Adrenal gland (tissue), 12 donors: ENCODE measurements around the gene GALNT6. TPM values are rescaled to one million over a fixed set of nuclear protein-coding genes. Genes with fewer than 3 reads are reported as not detected.

Experiments
- DNase-seq, 7 donors: peaks; one replicate each; pipeline ENCODE4 v3.0.0-alpha.2; 2019 to 2020
- H3K27ac ChIP-seq, 5 donors: fragments of 200-600 bp; sonication (generic) in 4 of 5; 1 replicate in 3 of 5; 2 replicates in 2 of 5; pipeline versions ENCODE4 v1.5.1 to v1.8.0; 2016 to 2020; ENCODE audit warnings: mild to moderate bottlenecking in 1 of 5
- H3K27me3 ChIP-seq: fragments of 200-600 bp; 2 replicates; pipeline ENCODE4 v1.8.0; 2021
- H3K36me3 ChIP-seq, 2 donors: fragments of 200-600 bp; replicated peaks in 1 of 2; 1 replicate in 1 of 2; 2 replicates in 1 of 2; pipeline versions ENCODE4 v1.5.1 to v1.8.0; 2018 to 2022
- H3K4me1 ChIP-seq, 2 donors: fragments of 200-600 bp; replicated peaks in 1 of 2; 1 replicate in 1 of 2; 2 replicates in 1 of 2; pipeline versions ENCODE4 v1.5.1 to v1.8.0; 2018 to 2021
- H3K4me3 ChIP-seq, 4 donors: fragments of 200-600 bp; sonication (generic) in 3 of 4; one replicate each; pipeline ENCODE4 v1.5.1; 2016 to 2018
- H3K9me3 ChIP-seq, 3 donors: fragments of 200-600 bp; sonication (generic) in 1 of 3; replicated peaks in 1 of 3; 1 replicate in 2 of 3; 2 replicates in 1 of 3; pipeline versions ENCODE4 v1.5.1 to v1.8.0; 2016 to 2021
- POLR2A ChIP-seq, 2 donors: fragments of 450-650 bp; IDR thresholded peaks; one replicate each; pipeline ENCODE4 v1.6.1; 2017; ENCODE audit warnings: antibody characterized with exemption in 2 of 2, mild to moderate bottlenecking in 2 of 2, moderate library complexity in 1 of 2
- WGBS, 4 donors: extraction: QIAGEN DNeasy Blood & Tissue Kit in 2 of 4; methylation state at CpG; one replicate each; pipeline versions ENCODE4 v1.1.5 to v1.1.7; 2013 to 2017; 5-methylcytosine and 5-hydroxymethylcytosine counted together
- intact Hi-C, 2 donors: fragments of 100-400 bp; cut with DNase I; formaldehyde crosslinking; loops; one replicate each; pipeline versions ENCODE4 v1.14.1 to v1.15.0; 2022 to 2023
- polyA plus RNA-seq, 3 donors: library from polyadenylated mRNA; stranded (reverse); fragments of 200-250 nt in 2 of 3; fragments of 350-450 nt in 1 of 3; fragmentation: Illumina TruSeq in 1 of 3; extraction: RNeasy Lipid Tissue Mini Kit (QIAGEN cat#74804) in 1 of 3; gene quantifications; one replicate each; pipeline ENCODE4 v1.2.3, GENCODE V29; 2013 to 2014
- total RNA-seq, 9 donors: library from RNA; depleted of rRNA in 4 of 9; stranded (reverse); fragments of >200 nt in 4 of 9; fragments of 120-200 nt in 1 of 9; fragmentation: NEBNext Ultra II Directional in 1 of 9; extraction: Animal tissue kit (Norgen Biotek cat#: 25700) in 1 of 9; gene quantifications; one replicate each; pipeline versions ENCODE4 v1.1.0 to v1.2.4, GENCODE V29; 2013 to 2023
- TF ChIP-seq, protein P1 (sequence below), 6 experiments: fragments of 450-650 bp in 4 of 6; fragments of 200-600 bp in 2 of 6; sonication (generic) in 1 of 6; IDR thresholded peaks; 1 replicate in 5 of 6; 2 replicates in 1 of 6; pipeline versions ENCODE4 v1.5.1 to v1.8.0; 2016 to 2021; ENCODE audit warnings: antibody characterized with exemption in 6 of 6, mild to moderate bottlenecking in 2 of 6, moderate library complexity in 1 of 6
- donor health status: healthy with polysubstance abuse.
- donor health status: Bipolar disorder and iron deficiency.
- donor health status: DM: yes; HTN: yes; CAD: no.
- donor health status: DM: no; HTN: no; CAD: no.
- donor health status: DM: no; HTN: no; CAD: no.
- donor health status: DM: yes; HTN: yes; CAD: no.

GALNT6 gene
- total and polyA plus RNA-seq, 12 donors, result 0.66 to 11.0 (median 5.1) TPM

GRCh38 chr12:51373187-51373586, 18.0 kb downstream of the GALNT6 start:
- no peak overlapping the region for H3K4me3 ChIP-seq
- no peak overlapping the region for H3K27ac ChIP-seq
- H3K4me1 ChIP-seq, result peaks cover 5 to 9% of the 10 kb centered on the region in 2 donors
- no peaks in the 10 kb centered on the region for H3K36me3 ChIP-seq
- intact Hi-C loops, result no loop called here
- 75 to 87% (median 78%) methylated on average over 3 of the region's 3 CpGs for WGBS, 4 donors
- H3K9me3 ChIP-seq, result no peaks in the 10 kb centered on the region
- H3K27me3 ChIP-seq, result no peaks in the 10 kb centered on the region
- no peak for TF ChIP-seq POLR2A (IDR thresholded peaks at IDR 0.05)
- TF ChIP-seq, protein P1, sequence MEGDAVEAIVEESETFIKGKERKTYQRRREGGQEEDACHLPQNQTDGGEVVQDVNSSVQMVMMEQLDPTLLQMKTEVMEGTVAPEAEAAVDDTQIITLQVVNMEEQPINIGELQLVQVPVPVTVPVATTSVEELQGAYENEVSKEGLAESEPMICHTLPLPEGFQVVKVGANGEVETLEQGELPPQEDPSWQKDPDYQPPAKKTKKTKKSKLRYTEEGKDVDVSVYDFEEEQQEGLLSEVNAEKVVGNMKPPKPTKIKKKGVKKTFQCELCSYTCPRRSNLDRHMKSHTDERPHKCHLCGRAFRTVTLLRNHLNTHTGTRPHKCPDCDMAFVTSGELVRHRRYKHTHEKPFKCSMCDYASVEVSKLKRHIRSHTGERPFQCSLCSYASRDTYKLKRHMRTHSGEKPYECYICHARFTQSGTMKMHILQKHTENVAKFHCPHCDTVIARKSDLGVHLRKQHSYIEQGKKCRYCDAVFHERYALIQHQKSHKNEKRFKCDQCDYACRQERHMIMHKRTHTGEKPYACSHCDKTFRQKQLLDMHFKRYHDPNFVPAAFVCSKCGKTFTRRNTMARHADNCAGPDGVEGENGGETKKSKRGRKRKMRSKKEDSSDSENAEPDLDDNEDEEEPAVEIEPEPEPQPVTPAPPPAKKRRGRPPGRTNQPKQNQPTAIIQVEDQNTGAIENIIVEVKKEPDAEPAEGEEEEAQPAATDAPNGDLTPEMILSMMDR (IDR thresholded peaks at IDR 0.05), result no peak
- no peak for DNase-seq

DNA sequence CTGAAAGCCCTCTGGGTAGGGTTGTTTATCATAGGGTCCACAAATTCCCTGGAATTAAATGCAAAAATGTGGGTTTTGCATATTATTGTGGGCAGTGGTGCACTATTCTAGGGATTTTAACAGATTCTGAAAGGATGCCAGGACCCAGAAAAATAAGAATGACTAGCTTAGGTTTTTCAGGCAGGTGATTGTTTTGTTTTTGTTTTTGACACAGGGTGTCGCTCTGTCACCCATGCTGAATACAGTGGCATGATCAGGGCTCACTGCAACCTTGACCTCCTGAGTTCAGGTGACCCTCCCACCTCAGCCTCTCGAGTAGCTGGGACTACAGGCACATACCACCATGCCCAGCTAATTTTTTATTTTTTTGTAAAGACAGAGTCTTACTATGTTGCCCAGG, 19.2 kb downstream of the GALNT6 start:
- peak overlapping the region in 4 of 5 donors; percentile 52 to 79 (median 66) for H3K27ac ChIP-seq
- peaks cover 5 to 9% of the 10 kb centered on the region in 2 donors for H3K4me1 ChIP-seq
- intact Hi-C loops, result no loop called here
- 57 to 66% (median 65%) methylated on average over 2 of the region's 2 CpGs for WGBS, 4 donors
- H3K4me3 ChIP-seq, result no peak overlapping the region
- H3K36me3 ChIP-seq, result no peaks in the 10 kb centered on the region
- TF ChIP-seq POLR2A (IDR thresholded peaks at IDR 0.05), result no peak
- TF ChIP-seq, protein P1 (IDR thresholded peaks at IDR 0.05), result no peak
- DNase-seq, result no peak
- H3K27me3 ChIP-seq, result no peaks in the 10 kb centered on the region
- no peaks in the 10 kb centered on the region for H3K9me3 ChIP-seq

DNA sequence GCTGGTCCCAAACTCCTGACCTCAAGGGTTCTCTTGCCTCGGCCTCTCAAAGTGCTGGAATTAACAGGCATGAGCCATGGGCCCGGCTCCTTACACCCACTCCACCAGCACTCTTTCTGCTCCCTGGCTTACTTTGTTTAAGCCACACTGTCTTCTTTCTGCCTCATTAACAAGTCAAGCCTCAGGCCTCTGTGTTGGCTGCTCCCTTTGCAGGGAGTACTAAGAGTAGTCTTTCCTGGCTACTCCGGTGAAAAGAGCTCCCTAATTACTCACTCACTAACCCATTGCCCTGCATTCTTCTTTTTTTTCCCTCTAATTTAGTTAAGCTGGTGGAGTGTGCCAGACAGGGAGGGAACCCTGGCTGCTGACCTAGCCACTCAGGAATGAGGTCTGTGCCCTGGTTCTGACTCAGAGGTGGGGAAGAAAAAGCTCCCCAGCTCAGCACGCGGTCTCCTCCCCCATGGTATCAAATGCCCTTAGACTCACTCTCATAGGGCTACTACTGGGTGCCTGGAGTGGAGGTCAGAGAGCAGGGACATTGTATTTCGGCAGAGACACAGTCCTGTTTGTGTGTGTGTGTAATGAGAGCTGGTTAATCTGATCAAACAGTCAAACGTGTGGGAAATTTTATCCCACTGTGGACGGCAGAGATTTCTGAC, 19.8 kb downstream of the GALNT6 start:
- Histone ChIP-seq H3K4me3 (no peak overlapping the region), H3K36me3 (no peaks in the 10 kb centered on the region), H3K27me3 (no peaks in the 10 kb centered on the region), H3K27ac (peak overlapping the region in 4 of 5 donors; percentile 52 to 79 (median 66)), H3K9me3 (no peaks in the 10 kb centered on the region), H3K4me1 (peaks cover 5 to 9% of the 10 kb centered on the region in 2 donors)
- peak in 1 of 2 donors; percentile 49 for TF ChIP-seq POLR2A (IDR thresholded peaks at IDR 0.05)
- TF ChIP-seq, protein P1 (IDR thresholded peaks at IDR 0.05), result no peak
- WGBS, 4 donors, result 27 to 37% (median 35%) methylated on average over 8 of the region's 8 CpGs
- intact Hi-C loops, result no loop called here
- DNase-seq, result peak; percentile 82 to 94 (median 92)

- H3K27ac ChIP-seq, result no peak overlapping the region
- 91 to 95% (median 92%) methylated on average over 9 of the region's 9 CpGs for WGBS, 4 donors
These were observed 20.5 kb downstream of the GALNT6 start for GRCh38 chr12:51370667-51371066.

More at GRCh38 chr12:51370667-51371066, 20.5 kb downstream of the GALNT6 start:
- Histone ChIP-seq H3K27me3 (no peaks in the 10 kb centered on the region), H3K4me3 (no peak overlapping the region), H3K9me3 (no peaks in the 10 kb centered on the region), H3K4me1 (peaks cover 5 to 9% of the 10 kb centered on the region in 2 donors), H3K36me3 (no peaks in the 10 kb centered on the region)
- no peak for DNase-seq
- intact Hi-C loops, result no loop called here
- no peak for TF ChIP-seq POLR2A (IDR thresholded peaks at IDR 0.05)
- TF ChIP-seq, protein P1 (IDR thresholded peaks at IDR 0.05), result no peak
